GM18526 (cell line): Measurements from ENCODE around the gene OXER1.
A peak's percentile ranks its signal among the peaks of the same experiment; 100 is the strongest.

ENCODE experiments used
- POLR2A ChIP-seq: IDR thresholded peaks from 3 replicates; pipeline ENCODE4 v1.6.1; 2011; ENCODE audit not compliant: insufficient read length; ENCODE audit errors: extremely low read depth

Gene OXER1, protein sequence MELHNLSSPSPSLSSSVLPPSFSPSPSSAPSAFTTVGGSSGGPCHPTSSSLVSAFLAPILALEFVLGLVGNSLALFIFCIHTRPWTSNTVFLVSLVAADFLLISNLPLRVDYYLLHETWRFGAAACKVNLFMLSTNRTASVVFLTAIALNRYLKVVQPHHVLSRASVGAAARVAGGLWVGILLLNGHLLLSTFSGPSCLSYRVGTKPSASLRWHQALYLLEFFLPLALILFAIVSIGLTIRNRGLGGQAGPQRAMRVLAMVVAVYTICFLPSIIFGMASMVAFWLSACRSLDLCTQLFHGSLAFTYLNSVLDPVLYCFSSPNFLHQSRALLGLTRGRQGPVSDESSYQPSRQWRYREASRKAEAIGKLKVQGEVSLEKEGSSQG

DNA sequence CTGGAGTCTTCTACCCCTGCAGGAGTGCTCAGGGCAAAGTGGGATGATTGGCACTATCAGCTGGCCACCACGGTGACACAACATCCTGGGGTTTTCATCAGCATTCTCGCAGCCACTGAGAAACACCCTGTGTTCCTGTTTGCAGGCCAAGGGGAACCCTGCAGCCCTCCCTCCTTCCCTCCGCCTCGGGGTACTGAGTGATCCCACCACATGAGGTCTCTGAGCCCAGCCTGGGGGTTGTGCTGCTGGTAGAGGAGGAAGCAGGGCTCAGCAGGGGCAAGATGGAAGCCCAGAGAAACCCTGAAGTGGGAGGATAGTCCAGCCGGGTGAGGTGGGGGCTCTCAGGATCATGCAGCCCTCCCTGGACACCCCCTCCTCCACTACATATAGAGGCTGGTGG lies at the start of gene OXER1:
TSS of gene OXER1 (minus strand) at position 40 of the 400 bp plus-strand sequence. CDS start 73 bp downstream, outside the sequence.
- no peak for TF ChIP-seq POLR2A

DNA sequence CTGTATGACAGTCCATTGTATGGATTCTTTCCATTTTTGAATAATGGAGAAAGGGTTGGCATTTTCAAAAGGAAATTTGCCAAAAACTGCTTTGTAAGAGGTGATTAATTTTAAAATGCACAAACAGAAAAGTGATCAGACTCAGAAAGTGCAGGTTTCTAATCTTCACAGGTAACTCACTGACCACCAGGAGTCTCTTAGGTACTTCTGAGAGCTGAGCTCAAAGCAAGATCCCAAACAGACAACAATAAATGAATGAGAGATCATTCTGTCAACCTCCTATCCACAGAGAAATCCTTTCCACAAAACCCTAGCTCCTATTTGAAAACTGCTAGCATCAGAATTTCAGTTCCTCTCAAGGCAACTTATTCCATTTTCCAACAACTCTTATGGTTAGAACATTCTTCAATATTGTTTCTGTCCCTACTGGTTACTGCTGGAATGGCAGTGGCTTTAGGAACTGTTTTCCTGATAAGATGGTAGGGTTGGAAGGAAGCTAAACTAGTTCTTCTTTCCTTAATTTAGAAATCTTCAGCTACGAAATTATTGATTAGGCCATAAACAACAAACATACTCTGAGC lies 49.1 kb upstream of the OXER1 start:
- no peak for TF ChIP-seq POLR2A

DNA sequence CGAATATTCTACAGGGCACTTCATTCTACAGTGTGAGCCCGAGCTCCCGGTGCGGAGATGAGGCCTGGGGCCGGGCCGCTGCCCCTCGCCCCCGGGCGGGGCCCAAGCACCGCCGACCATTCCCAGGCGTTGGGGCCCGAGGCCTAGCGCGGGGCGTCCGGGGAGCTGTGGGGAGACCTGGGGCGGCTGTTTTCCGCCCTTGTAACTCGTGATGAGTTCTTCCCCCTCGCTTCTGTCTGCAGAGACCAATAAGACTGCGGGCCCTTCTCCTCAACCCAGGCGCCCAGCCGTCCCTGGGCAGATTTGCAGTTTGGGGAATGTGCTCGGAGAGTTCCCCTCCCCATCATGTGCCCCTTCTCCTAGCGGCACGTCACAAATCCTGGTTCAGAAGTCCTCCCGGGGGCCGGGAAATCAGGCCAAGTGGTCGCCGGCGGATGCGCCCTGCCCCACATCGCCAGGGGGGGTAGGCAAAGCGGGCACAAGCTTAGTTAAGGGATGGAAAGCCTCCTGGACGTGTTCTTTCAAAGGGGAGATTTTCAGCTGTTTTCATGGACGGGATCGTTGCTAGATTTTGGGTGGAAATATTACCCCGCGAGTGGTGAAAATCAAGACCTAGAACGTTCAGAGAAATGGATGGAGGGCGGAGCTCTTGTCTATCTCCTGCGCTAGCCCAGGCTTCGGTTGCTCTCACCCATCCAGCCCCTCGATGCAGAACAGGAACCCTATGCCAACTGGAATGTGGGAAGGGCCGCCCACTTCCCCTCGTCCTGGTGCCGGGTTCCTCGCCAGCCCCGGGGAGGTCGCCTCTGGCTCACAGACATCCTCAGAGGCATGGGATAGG lies 47.3 kb upstream of the OXER1 start:
- peak; percentile 28 for TF ChIP-seq POLR2A

DNA sequence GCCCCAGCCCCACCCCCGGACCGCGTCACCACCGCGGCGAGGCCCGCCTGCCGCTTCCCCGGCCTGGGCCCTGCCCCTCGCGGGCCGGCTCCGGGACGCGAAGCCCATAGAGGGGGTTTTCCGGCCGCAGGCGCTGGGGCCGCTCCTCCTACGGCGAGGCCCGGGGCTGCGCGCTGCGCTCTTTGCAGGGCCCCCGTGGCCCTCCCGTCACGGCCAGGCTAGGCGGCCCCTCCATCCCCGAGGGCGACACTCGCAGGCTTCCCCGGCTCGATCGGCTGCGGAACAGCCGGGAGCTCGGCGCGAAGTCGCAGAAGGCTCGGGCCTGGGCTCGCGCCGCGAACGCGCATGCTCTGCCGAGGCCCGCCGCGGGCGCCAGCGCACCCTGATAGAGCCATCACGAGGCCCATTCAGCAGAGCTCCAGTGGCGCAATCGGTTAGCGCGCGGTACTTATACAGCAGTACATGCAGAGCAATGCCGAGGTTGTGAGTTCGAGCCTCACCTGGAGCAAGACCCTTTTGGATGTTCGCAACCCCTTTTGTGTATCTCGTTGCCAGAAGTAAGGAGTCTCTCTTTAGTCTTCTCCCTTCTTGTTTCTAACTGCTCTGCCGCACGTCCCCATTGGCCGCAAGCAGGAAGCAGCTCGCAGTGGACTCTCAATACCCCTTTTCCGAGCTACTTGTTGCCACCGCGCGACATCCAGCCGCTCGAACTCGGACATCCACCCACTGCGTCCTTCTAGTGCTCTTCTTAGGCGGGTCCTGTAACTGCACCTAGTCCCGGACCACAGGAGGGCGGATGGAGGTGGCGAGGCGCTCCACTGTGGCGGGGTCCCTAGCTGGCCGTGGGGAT lies 46.4 kb upstream of the OXER1 start:
- peak; percentile 81 for TF ChIP-seq POLR2A

DNA sequence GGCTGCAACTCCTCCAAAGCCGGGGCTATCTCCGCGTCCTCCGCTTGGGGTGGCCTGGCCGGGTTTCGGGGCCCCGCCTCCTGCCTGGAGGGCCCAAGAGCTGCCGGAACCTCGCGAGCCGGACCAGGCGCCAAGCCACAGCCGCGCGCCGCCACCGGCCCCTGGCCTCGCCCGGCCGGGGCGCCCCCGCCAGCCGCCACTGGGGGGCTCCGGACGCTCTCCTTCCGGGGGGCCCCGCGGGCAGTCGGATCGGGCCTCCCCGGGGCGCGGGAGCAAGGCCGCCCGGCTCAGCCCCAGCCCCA lies 45.8 kb upstream of the OXER1 start:
- TF ChIP-seq POLR2A: no peak

DNA sequence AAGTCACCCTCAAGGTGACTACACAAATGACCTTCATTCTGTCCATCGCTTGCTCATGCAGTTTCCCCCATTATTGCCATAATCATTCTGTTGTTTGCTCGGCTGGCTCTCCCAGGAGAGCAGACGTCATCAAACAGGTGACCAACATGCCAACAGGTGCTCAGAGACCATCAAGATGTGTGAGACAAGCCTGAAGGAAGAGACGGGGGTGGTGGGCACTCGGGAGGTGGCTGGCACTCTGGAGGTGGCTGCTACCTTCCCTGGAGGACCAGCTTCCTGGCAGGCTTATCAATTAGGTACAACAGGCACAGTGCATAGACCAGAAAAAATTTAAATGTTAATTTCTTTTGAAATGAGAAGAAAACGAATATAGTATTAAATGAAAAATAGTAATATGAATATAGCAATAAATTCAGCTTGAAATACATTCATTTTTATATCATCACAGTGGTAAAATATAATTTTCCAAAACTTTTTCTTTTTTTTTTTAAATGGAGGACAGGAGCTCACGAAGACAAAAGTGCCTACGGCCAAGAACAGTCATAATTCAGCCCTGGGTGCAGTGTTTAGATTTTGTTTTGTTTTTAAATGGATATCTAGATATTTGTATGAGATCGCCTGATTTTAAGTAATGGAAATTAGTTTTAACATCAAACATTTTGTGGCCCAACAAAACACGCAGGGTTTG lies 45.3 kb upstream of the OXER1 start:
- no peak for TF ChIP-seq POLR2A

DNA sequence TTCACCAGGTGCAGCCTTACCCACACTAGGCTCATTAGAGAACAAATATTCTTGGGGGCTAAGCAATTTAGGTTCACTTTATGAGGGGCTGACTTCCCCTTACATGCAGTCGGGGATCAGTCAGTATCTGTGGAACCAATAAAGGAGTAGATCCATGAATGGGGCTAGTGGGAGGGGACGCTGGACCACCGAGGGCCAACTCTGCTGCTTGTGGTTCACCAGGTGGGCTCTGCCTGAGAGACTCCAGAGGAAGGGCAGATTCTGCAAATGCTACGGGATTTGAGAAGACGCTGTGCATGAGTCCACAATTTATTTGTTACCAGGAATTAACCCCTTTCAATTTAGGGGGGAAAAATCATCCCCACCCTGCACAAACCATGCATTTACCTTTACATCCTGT lies 44.4 kb upstream of the OXER1 start:
- no peak for TF ChIP-seq POLR2A

DNA sequence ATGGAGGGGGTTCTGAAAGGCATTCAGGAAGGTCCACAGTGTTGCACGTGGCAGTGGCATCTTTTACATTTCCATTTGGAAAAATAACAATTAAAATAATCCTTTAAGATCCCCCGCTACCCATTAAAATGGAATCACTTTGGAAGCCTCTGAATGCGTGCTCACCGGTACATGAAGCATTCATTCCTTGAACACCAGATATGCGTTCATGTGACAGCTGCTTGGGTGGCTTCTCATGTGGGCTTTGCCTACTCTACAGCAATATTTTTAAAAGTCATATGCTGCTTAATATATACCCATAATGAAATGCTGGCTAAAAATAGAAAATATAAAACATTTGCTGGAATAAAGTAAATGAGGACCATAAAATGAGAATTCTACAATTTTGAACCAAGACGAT lies 42.9 kb upstream of the OXER1 start:
- no peak for TF ChIP-seq POLR2A

DNA sequence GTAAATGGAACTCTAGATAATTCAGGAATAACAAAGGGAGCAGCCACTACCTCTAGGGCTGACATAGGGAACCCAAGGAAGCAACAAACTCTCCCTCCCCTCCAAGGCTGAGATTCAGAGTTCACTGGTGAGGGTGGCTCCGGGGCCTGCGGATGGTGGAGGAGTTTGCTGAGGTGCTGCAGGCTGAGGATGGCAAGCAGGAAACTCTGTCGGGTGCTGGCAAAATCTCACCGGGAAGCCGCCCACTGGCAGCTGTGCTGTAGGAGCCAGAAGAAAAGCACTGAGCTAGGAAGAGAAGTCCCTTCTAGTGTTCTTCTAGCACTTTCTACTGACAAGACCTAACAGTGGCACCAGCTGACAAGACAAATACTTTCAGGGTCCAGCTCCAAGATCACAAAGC lies 41.0 kb upstream of the OXER1 start:
- TF ChIP-seq POLR2A: no peak

DNA sequence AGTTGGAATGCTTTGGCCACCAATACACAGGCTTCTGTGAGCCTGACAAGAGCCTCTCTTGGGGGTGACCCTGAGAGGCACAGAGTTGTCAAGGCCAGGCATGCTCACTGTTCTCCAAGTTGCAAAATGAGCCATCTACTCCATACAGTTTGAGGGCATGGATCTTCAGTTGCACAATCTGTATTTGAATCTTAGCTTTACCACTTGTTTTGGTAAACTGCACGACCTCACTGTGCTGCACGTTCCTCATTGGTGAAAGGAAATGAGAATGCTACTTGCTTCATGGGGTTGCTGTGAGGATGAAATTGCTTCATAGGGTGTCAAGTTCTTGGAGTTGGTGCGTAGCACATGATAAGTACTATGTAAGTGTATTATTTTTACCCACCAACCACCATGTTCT lies 40.4 kb upstream of the OXER1 start:
- TF ChIP-seq POLR2A: no peak

DNA sequence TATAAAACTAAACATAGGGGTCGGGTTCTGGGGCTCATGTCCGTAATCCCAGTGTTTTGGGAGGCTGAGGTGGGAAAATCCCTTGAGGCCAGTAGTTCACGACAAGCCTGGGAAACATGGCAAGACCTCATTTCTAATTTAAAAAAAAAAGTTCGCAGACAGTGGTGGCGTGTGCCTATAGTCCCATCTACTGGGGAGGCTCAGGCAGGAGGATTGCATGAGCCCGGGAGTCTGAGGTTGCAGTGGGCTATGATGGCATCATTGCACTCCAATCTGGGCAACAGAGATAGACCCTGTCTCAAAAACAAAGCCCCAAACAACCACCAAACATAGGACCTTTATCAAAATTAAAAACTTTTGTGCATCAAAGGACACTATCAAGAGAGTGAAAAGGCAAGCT lies 38.2 kb upstream of the OXER1 start:
- no peak for TF ChIP-seq POLR2A

DNA sequence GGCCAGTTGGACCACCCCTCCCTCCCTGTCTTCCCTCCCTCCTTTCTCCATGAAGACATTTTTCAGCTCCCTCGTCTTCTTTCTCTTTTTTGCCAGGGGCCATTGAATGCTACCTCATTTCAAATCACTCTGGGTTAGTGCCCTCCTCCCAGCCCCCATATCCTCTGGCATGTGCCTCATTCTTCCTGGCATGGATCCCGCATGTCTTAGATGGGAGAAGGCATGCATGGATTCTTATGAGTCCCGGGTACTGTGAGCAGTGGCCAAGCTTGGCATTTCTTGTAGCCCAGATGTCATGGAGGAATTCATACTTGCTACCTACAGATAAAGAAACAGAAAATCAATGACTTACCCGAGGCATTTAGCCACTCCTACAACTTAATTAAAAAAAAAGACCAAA lies 37.4 kb upstream of the OXER1 start:
- no peak for TF ChIP-seq POLR2A

DNA sequence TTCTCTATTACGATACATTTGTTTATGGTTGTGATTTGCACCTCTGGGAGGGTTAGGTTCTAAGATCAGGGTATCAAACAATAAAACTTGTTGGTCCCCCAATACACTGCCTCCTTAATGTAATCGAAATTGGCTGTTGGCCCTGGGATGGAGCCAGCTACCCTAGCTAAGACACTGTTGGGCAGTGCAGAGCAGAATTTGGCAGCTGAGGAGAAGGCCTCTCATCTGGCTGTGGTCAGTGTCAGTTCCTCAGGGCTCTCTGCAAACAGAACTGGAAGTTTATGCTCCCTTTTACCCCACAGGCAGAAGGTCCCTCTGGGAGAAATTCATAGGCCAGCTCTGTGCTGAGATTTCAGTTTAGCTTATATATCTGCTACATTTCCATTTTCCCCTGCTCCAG lies 37.0 kb upstream of the OXER1 start:
- no peak for TF ChIP-seq POLR2A

DNA sequence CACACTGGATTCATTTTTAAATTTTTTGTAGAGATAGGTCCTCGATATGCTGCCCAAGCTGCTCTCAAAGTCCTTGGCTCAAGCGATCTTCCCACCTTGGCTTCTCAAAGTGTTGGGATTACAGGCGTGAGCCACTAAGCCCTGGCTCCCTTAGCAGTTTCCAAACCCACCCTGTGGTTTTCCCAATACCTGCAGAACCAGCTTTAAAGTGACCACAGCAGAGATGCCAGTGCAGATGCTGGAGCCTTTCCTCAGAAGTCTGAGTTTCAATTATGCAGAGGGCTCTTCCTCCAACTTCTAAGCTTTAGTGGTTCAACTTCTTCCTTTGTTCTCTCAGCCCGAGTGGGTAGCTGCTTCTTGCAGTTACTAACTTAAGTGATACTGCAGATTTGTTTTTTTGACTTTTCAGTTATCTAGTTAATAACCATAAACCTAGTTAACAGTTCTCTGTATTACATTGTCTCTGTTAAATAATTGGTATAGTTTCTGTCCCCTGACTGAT lies 36.6 kb upstream of the OXER1 start:
- no peak for TF ChIP-seq POLR2A
